ENCODE results near the gene GRID2. TPM values are rescaled to one million over a fixed set of nuclear protein-coding genes. Genes with fewer than 3 reads are reported as not detected.

GRID2 gene
- total and polyA plus RNA-seq, 2 of the 13 experiments (the other 11 are each of a cell fraction or from before 2014, with no cell fraction given): not detected

DNA sequence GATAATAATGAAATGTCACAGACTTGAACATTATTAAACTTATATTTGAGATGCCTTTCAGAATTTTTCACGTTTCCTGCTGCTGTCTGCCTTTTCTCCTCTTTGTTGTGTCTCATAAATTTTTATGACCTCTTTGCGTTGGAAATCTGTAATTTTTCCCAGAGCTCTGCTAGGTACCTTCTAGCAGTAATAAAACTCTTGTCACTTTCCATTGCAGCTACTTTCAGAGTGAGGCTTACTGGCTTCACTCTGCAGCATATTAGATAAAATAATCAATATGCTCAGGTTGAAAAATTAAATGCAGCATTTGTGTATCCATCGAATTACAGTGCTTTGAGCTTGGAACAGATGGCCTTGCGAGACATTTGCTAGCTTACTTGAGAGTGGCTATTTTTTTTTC lies 689.0 kb downstream of the GRID2 start:
- H3K36me3 ChIP-seq (replicated peaks in 1 of 2; ENCODE audit: control insufficient read depth in 1 of 2, insufficient read depth in 2 of 2, low read length in 2 of 2): no peaks in the 10 kb centered on the region
- H4K20me1 ChIP-seq (ENCODE audit: insufficient read depth, low read length): no peaks in the 10 kb centered on the region
- H3K9ac ChIP-seq (ENCODE audit: insufficient read depth, low read depth, low read length): no peak overlapping the region
- ChIA-PET CTCF (ENCODE audit: low intra/inter-chr PET ratio, low total read pairs) (no interaction called here), POLR2A (no interaction called here)
- H3K79me2 ChIP-seq (ENCODE audit: insufficient read depth, low read length): no peaks in the 10 kb centered on the region
- WGBS (ENCODE audit: low lambda C conversion rate): 20% methylated on average over 4 of the region's 4 CpGs
- in situ Hi-C loops (cut with HindIII; ENCODE audit: extremely low pct_ligation_motif_present, low pct_unique_long_range_greater_than_20kb): no loop called here
- BruUV-seq (replicated peaks): no TSS peak
- intact Hi-C loops (cut with micrococcal nuclease; ENCODE audit: unreplicated experiment): no loop called here
- H2AFZ ChIP-seq (ENCODE audit: low read length): no peak overlapping the region
- TF ChIP-seq ZNF768 (CRISPR knock-in tag; IDR thresholded peaks at IDR 0.05) (no peak), MTERF4 (CRISPR knock-in tag; IDR thresholded peaks at IDR 0.05) (no peak), SMYD3 (CRISPR knock-in tag; IDR thresholded peaks at IDR 0.05) (no peak), ZBTB26 (CRISPR knock-in tag; IDR thresholded peaks at IDR 0.05; ENCODE audit: borderline replicate concordance) (no peak), ZNF484 (CRISPR knock-in tag; IDR thresholded peaks at IDR 0.05; ENCODE audit: borderline replicate concordance, low read depth) (no peak), SMAD9 (CRISPR knock-in tag; IDR thresholded peaks at IDR 0.05) (no peak), MEIS1 (CRISPR knock-in tag; IDR thresholded peaks at IDR 0.05; ENCODE audit: borderline replicate concordance) (no peak), MEF2D (CRISPR knock-in tag; IDR thresholded peaks at IDR 0.05) (no peak), HCFC1 (IDR thresholded peaks at IDR 0.05; ENCODE audit: low read depth, low read length) (no peak), HES4 (CRISPR knock-in tag; IDR thresholded peaks at IDR 0.05; ENCODE audit: borderline replicate concordance) (no peak), ZNF33B (CRISPR knock-in tag; IDR thresholded peaks at IDR 0.05) (no peak), SNRNP70 (IDR thresholded peaks at IDR 0.05; ENCODE audit: low read depth, low read length) (no peak)
- no peaks in the 10 kb centered on the region for H3K9me3 ChIP-seq (ENCODE audit: low read length)
- no peak overlapping the region for H3K4me2 ChIP-seq (ENCODE audit: low read depth, low read length)
- H3K27ac ChIP-seq (ENCODE audit: extremely low read length, insufficient read depth, low read length): no peak overlapping the region
- ATAC-seq (no peak), FAIRE-seq (no peak), DNase-seq (ENCODE audit: low spot score) (no peak)
- no peaks in the 10 kb centered on the region for H3K27me3 ChIP-seq (ENCODE audit: control insufficient read depth in 1 of 2, insufficient read depth in 2 of 2, low read length in 2 of 2)
- H3K4me1 ChIP-seq (ENCODE audit: insufficient read depth, low read length): no peaks in the 10 kb centered on the region
- no peak overlapping the region for H3K4me3 ChIP-seq (replicated peaks in 1 of 3; ENCODE audit: insufficient read depth in 1 of 3, low read depth in 2 of 3, low read length in 3 of 3)

Data from HepG2 (cell line).